Type B pancreatic cell (in vitro differentiated cells): ENCODE measurements around the gene RANBP10. TPM values are rescaled to one million over a fixed set of nuclear protein-coding genes. Genes with fewer than 3 reads are reported as not detected.
A peak's percentile ranks its signal among the peaks of the same experiment; 100 is the strongest.

Source experiments
- DNase-seq: peaks from one replicate; pipeline ENCODE4 v3.0.0; 2021; ENCODE audit warnings: mixed read lengths; ENCODE audit not compliant: unreplicated experiment; ENCODE audit errors: extremely low spot score
- H3K27ac Mint-ChIP-seq: 2 replicates; pipeline ENCODE4 v1.8.0; 2021; ENCODE audit warnings: mild to moderate bottlenecking, mixed read lengths
- H3K27me3 Mint-ChIP-seq: 2 replicates; pipeline ENCODE4 v1.8.0; 2021; ENCODE audit warnings: mixed read lengths
- H3K36me3 Mint-ChIP-seq: 2 replicates; pipeline ENCODE4 v1.8.0; 2021; ENCODE audit warnings: mixed read lengths
- H3K4me1 Mint-ChIP-seq: one replicate; pipeline ENCODE4 v1.8.0; 2021; ENCODE audit warnings: mixed read lengths; ENCODE audit not compliant: unreplicated experiment
- H3K4me3 Mint-ChIP-seq: 2 replicates; pipeline ENCODE4 v1.8.0; 2021; ENCODE audit warnings: mild to moderate bottlenecking, mixed read lengths
- H3K9me3 Mint-ChIP-seq: 2 replicates; pipeline ENCODE4 v1.8.0; 2021; ENCODE audit warnings: mixed read lengths
- total RNA-seq: library from RNA; stranded (reverse); gene quantifications from 2 replicates; pipeline ENCODE4 v1.2.1, GENCODE V29; 2021; ENCODE audit warnings: low replicate concordance
- TF ChIP-seq, protein P1 (sequence below): fragments of 200-600 bp; sonication (generic); conservative IDR thresholded peaks from 2 replicates; pipeline ENCODE4 v1.5.0; 2021; ENCODE audit warnings: antibody characterized with exemption, mild to moderate bottlenecking

The RANBP10 gene
- total RNA-seq, 1 donor from 2014 or later: 27.3 TPM

DNA sequence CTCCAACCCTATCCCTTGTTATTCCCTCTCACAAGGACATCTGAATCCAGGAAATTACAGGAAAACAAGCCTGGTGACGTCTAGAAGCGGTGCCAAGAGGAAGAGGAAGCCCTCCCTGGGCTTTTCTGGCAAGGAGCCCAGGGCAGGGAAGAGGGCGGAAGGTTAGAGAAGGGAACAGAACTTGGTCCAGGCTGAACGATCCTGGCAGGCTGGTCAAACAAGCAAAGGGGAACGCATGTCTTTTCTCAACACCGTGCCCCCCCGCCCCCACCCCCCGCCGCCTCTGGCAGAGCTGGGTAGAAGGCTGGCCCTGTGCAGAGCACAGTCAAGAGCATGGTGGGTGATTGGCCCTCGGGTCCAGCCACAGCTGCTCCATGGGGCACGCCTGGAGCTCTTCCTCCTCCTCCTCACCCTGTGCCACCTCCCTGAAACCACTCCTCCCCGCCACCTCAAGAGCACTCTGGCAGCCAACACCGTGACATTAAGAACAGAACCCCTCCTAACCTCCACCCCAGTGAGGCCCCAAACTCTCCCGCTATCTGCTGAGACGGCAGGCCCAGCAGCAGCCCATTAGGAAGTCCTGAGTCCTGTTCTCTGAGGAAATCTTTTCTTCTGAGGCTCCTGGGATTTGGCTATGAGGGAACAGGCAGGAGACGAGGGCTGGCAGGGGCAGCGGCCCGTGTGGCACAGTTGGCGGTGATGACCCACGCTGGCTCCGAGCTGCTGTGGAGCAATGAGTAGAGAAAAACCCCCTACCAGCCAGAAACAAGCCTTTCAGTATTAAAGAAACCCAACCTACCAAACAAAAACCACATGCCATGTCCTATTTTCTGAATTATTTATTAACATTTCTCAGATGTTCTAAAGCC, 132.4 kb downstream of the RANBP10 start:
- Mint-ChIP-seq H3K4me3 (no peak overlapping the region), H3K27me3 (no peaks in the 10 kb centered on the region), H3K9me3 (no peaks in the 10 kb centered on the region), H3K27ac (peak overlapping the region; percentile 21), H3K36me3 (no peaks in the 10 kb centered on the region), H3K4me1 (peaks cover 22% of the 10 kb centered on the region)
- TF ChIP-seq, protein P1, sequence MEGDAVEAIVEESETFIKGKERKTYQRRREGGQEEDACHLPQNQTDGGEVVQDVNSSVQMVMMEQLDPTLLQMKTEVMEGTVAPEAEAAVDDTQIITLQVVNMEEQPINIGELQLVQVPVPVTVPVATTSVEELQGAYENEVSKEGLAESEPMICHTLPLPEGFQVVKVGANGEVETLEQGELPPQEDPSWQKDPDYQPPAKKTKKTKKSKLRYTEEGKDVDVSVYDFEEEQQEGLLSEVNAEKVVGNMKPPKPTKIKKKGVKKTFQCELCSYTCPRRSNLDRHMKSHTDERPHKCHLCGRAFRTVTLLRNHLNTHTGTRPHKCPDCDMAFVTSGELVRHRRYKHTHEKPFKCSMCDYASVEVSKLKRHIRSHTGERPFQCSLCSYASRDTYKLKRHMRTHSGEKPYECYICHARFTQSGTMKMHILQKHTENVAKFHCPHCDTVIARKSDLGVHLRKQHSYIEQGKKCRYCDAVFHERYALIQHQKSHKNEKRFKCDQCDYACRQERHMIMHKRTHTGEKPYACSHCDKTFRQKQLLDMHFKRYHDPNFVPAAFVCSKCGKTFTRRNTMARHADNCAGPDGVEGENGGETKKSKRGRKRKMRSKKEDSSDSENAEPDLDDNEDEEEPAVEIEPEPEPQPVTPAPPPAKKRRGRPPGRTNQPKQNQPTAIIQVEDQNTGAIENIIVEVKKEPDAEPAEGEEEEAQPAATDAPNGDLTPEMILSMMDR: no peak
- no peak for DNase-seq

Other genes starting within 250 kb of the RANBP10 start
- 48.4 and 57.8 TPM in 2 replicates for gene CTCF, start 244.0 kb downstream of the RANBP10 start, total RNA-seq
- 2.8 and 3.4 TPM in 2 replicates for gene CARMIL2, start 161.4 kb downstream of the RANBP10 start, total RNA-seq
- gene ACD, start 146.3 kb downstream of the RANBP10 start, total RNA-seq: 19.9 and 31.6 TPM in 2 replicates
- gene PARD6A, start 145.6 kb downstream of the RANBP10 start, total RNA-seq: 4.7 and 6.5 TPM in 2 replicates
- 12.2 and 18.8 TPM in 2 replicates for gene ENKD1, start 139.8 kb downstream of the RANBP10 start, total RNA-seq
- 1.5 and 2.8 TPM in 2 replicates for gene C16orf86, start 139.7 kb downstream of the RANBP10 start, total RNA-seq
- 31.7 and 34.3 TPM in 2 replicates for gene GFOD2, start 87.2 kb downstream of the RANBP10 start, total RNA-seq
- 3.9 and 7.2 TPM in 2 replicates for gene TSNAXIP1, start 329 bp upstream of the RANBP10 start, total RNA-seq
- 25.5 and 35.1 TPM in 2 replicates for gene THAP11, start 35.8 kb upstream of the RANBP10 start, total RNA-seq
- 144 and 149 TPM in 2 replicates for gene NUTF2, start 40.4 kb upstream of the RANBP10 start, total RNA-seq
- gene CENPT, start 41.1 kb upstream of the RANBP10 start, total RNA-seq: 67.6 and 74.2 TPM in 2 replicates
- gene EDC4, start 66.5 kb upstream of the RANBP10 start, total RNA-seq: 77.5 and 81.1 TPM in 2 replicates
- 0.80 and 1.1 TPM in 2 replicates for gene NRN1L, start 78.3 kb upstream of the RANBP10 start, total RNA-seq
- gene PSKH1, start 86.7 kb upstream of the RANBP10 start, total RNA-seq: 39.2 and 41.5 TPM in 2 replicates
- 0.59 and 1.4 TPM in 2 replicates for gene CTRL, start 125.3 kb upstream of the RANBP10 start, total RNA-seq
- gene PSMB10, start 130.3 kb upstream of the RANBP10 start, total RNA-seq: 51.9 and 68.8 TPM in 2 replicates
- 20.2 and 26.1 TPM in 2 replicates for gene LCAT, start 137.6 kb upstream of the RANBP10 start, total RNA-seq
- 48.1 and 68.8 TPM in 2 replicates for gene SLC12A4, start 162.1 kb upstream of the RANBP10 start, total RNA-seq
- not detected in 2 replicates for gene DPEP3, start 173.9 kb upstream of the RANBP10 start, total RNA-seq
- gene DPEP2, start 192.9 kb upstream of the RANBP10 start, total RNA-seq: not detected in 2 replicates
- gene DPEP2NB, start 209.4 kb upstream of the RANBP10 start, total RNA-seq: not detected in 2 replicates
- 14.7 and 15.2 TPM in 2 replicates for gene DDX28, start 216.7 kb upstream of the RANBP10 start, total RNA-seq
- gene DUS2, start 216.7 kb upstream of the RANBP10 start, total RNA-seq: 21.7 and 24.1 TPM in 2 replicates